NCI-H1930 (cell line): Measurements from ENCODE around the gene SLC27A5.

Experiments used
- DNase-seq, 2 experiments: peaks; one replicate each; lab custom pipeline; 2025; lab: John Stamatoyannopoulos, UW

Gene SLC27A5, protein sequence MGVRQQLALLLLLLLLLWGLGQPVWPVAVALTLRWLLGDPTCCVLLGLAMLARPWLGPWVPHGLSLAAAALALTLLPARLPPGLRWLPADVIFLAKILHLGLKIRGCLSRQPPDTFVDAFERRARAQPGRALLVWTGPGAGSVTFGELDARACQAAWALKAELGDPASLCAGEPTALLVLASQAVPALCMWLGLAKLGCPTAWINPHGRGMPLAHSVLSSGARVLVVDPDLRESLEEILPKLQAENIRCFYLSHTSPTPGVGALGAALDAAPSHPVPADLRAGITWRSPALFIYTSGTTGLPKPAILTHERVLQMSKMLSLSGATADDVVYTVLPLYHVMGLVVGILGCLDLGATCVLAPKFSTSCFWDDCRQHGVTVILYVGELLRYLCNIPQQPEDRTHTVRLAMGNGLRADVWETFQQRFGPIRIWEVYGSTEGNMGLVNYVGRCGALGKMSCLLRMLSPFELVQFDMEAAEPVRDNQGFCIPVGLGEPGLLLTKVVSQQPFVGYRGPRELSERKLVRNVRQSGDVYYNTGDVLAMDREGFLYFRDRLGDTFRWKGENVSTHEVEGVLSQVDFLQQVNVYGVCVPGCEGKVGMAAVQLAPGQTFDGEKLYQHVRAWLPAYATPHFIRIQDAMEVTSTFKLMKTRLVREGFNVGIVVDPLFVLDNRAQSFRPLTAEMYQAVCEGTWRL

GRCh38 chr19:58511353-58512208, at the start of gene SLC27A5:
Gene SLC27A5, minus strand, starts transcription at chr19:58511992. Its CDS starts 37 bp downstream, at chr19:58511955.
- DNase-seq: no peak

DNA sequence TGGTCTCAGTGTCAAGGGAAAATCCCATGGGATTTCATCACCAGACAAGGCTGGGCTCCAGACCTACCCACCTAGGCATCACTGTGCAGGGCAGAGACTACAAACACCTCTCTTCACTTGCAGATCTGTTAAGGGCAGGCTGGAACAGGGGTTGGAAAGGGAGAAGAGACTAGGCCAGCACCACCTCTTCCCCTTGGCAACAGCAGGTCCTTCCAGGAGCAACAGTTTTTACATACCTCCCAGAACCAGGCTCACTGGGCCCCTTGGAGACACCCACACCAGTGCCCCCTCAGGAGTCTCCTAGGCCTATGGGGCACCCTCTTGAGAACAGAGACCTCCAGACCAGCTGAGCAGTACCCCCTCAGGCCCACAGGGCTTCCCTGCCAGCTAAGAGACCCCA, 49.1 kb upstream of the SLC27A5 start:
- DNase-seq: no peak

- no peak for DNase-seq
These were observed 48.5 kb upstream of the SLC27A5 start for GRCh38 chr19:58560007-58560887.

DNA sequence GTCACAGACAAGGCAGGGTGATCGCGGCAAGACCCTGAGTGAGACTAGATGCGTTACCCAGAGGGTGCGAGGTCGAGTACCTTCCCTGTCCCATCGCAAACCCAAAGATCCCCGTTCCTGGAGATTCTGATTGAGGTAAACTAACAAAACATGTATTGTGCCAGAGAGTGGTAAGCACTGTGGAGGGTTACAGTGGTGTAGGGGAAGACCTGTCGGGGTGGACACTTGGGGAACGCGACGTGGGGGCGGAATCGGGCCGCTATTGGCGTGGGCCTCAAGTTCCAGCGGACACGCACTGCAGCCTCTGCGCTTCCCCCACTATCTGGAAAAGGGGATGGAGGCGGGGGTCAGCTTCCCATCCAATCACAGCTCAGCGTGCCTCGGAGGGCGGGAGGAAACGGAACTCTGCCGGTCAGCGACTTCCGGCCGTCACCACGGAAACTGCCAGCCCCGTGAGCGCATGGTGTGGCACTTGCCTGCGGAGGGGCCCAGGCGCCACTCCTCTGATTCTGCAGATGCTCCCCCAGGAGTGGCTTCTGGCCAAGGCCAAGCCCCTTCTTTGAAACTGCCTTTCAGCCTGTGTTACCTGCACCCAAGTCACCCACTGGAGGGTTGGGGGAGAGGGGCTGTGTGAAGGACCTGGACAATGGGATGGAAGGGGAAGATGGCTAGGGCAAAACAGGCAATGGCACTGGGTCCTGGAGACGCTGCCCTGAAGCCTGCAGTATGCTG, 47.6 kb upstream of the SLC27A5 start:
- DNase-seq: no peak

DNA sequence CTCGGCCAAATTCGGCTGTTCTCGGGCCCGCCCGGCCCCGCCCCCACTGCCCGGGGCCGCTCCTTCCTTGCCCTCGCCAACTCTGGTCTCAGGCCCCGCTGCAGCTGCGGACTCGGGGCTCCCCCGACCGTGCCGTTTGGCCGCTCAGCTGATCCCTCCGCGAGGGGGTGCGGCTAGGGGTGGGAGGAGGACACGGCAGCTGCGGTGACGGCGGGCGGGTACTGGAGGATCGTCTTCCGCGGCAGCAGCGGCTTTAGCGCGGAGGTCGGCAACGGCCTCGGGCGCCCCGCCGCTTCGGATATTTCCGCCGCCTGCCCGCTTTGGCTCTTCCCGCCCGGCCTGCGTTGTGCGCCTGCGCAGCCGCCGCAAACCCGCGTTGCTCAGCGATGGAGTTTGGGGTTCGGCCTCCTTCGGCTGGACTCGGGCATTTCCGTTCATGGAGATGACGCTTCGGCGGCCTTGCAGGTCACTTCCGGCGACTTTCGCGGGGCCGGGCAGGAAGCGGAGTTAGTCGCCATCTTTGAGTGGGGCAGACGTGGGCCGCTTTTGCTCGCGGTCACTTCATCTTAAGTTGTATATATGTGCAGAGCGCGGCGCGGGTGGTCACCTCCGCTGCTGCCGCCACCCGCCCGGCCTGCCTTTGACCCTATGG, 47.0 kb upstream of the SLC27A5 start:
- no peak for DNase-seq

DNA sequence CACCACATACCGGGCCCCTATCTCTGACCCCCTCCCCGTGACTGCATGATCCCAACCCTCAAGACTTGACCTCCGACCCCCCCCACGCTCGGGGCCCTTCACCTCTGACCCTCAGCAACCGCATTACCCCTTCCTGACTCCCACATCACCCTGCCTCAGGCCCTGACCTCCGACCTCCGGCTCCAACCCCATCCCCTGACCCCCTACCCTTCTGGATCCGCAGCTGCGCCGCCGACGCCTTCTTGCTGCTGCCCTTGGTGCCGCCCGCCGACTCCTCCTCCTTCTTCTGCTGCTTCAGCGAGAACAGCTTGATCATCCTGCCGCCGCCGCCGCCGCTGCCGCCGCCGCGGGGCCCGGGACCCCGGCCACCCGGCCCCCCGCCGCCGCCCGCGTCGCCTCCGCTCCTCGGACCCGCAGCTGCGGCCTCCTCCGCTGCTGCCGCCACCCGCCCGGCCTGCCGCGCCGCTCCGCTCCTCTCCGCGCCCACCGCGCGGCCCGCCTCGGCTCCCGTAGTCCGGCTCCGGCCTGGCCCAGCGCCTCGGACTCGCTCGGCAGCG, 46.4 kb upstream of the SLC27A5 start, which contains the start of gene UBE2M:
UBE2M (minus strand) TSS at position 546 of the 557 bp plus-strand sequence; CDS start at position 316, 230 bp downstream.
- no peak for DNase-seq

GRCh38 chr19:58557221-58558065, 45.7 kb upstream of the SLC27A5 start:
- no peak for DNase-seq

DNA sequence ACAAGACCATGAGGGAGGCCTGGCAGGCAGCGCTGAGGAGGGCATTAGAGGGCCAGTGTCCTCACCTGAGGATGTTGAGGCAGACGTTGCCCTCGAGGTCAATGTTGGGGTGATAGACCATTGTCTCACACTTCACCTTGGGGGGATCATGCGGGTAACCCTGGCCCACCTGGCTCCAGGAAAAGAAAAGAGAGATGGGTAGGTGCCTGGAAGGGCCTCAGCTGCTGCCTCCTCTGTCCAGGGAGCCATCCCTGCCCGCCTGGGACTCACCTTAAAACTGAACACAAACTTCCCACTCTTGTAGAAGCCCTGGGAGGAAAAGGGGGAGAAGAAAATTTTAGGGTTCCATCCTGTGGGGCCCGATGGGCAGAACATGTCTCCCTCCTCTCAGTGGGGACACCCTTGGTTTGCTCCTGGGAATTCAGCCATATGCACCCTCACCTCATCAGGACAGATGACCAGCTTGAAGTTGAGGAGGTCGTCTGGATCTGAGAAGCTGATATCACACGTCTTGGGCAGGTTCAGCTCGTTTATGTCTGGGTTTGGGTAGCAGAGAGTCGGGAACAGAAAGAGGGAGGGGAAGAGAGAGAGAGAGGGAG, 44.9 kb upstream of the SLC27A5 start:
- DNase-seq: no peak

DNA sequence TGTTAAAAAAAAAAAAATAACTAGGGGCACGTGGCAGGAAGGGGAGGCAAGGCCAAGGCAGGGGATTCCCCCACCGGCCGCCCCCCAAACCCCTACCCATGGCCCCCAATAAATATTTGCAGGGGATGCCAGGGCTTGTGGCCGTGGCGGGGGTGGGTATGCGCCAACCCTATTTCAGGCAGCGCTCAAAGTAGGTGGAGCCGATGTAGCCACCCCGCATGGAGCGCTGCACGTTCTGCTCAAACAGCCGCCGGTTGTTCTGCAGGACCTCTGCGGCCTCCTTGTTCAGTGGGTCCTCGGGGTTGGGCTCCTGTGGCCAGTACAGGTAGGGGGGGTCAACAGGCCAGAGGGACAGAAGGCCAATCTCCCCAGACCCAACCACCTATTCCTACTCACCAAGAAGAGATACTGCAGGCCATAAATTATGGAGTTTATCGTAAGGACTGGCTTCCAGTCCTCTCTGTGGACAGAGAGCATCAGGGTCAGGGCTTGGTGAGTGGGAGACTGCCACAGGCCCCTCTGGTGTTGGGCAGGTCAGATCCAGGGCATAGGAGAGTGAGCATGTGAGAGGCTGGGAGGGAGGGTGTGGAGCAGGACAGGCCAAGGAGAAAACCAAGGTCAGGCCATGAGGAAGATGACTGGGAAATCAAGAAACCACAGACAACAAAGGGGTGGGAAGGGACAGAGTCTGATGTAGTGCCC, 44.3 kb upstream of the SLC27A5 start:
- DNase-seq: no peak

DNA sequence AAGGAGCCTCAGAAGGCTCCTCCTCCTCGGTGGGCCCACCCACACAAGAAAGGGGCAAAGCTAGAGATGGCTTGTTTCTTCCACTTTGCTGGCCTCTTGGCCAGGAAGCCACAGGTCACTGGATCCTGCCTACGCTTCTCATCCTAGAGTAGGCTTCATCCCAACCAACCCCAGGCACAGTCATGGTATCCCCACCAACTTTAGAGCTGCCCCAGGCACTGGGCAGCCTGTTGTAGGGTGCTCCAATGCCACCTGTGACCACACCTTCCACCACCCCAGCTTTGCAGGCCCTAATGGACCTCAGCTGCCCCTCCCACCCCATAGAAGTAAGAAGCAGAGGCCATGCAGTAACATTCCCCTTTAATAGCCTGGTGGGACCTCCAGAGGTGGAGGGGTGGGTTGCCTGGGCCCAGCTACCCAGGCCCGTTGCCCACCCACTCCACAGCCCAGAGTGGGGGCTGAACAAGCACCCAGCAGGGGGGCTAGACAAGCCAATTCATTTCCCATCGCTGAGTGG, 43.6 kb upstream of the SLC27A5 start:
- DNase-seq: no peak

DNA sequence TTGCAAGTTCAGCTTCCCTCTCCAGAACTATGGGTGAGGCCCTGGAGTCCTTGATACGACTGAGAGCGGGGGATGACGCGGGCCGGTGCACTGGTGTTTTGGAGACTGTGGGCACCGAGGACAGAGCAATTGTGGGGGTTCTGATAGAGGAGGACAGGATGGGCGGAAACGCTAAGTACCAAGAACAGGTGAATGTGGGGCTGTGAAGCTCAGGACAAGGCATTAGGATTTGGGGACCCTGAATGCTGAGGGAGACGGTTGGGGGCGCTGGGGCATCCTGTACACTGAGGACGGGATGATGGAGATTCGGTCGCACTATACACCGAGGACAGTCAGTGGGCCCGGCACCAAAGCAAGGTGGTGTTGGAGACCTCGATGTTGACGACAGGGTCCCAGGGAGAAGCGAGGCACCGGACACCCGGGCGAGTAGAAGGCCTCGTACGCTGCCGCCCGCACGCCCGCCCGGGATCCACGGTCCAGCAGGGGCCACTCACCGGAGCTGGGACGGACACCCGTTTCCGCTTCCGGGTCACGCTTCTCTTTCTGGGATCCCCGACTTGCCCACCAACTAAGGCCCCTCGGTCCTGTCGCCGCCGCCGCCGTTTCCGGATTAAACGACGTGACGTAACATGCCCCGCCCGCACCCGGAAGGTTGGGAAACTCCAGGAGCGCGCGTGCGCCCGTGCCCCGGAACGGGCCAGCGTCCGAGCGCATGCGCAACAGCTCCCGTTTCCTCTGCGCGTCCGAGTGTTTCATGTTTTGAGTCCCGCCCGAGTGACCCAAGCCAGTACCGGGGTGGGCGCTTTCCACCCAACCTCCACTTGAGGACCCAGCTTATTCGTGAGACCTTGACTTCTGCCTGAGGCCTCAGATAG, 42.9 kb upstream of the SLC27A5 start, which contains the start of gene CHMP2A:
CHMP2A (minus strand) TSS at position 612 of the 875 bp plus-strand sequence. CDS start 893 bp downstream, outside the sequence.
- no peak for DNase-seq

- DNase-seq: no peak
These were observed 42.2 kb upstream of the SLC27A5 start for GRCh38 chr19:58553799-58554493.

GRCh38 chr19:58552655-58553054, 40.9 kb upstream of the SLC27A5 start:
- no peak for DNase-seq

GRCh38 chr19:58551577-58552471, 40.0 kb upstream of the SLC27A5 start:
- no peak for DNase-seq

- DNase-seq: no peak
These were observed 39.3 kb upstream of the SLC27A5 start for GRCh38 chr19:58551123-58551497.
